Activated naive CD4-positive, alpha-beta T cell treated with Interleukin-2 at 50 U/mL for 16 hours (primary cell): ENCODE measurements around the gene BMP6.

Experiments
- DNase-seq: peaks from one replicate; pipeline ENCODE4 v3.0.0-alpha.2; 2020

Gene BMP6

DNA sequence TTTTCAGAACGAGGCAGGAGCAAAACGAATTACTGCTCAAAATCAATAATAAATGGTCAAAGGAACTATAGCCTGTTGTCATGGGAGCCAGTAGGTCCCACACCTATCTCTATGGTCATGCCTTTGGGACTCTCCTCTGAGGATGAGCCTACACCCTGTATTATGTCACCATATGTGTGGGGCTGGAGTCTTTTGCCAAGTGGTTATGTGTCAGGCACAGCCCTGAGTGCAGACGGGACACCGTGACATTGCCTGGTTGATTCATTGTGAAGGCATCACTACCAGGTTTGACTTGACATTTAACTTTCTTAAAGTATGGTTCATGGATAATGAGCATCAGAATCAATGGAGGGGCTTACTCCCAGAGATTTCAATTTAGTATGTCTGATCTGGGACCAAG lies 23.6 kb downstream of the BMP6 start:
- no peak for DNase-seq

DNA sequence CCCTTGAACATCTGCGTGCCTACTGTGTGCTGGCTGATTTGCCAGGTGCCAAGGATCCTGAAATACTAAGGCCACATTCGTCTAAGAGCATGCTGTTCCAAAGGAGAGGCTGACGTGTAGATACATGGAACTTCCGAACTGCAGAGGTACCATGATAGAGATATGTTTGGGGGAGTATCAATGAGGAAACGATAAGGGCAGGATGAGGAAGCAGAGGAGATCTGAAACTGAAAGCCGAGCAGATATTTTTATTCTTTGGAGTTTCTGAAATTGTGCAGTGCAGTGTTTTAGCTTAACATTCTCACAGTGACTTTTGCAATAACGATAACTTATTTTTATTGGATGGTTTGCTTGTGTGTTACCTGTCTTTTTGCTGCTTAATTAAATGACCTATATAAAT lies 24.3 kb downstream of the BMP6 start:
- no peak for DNase-seq

DNA sequence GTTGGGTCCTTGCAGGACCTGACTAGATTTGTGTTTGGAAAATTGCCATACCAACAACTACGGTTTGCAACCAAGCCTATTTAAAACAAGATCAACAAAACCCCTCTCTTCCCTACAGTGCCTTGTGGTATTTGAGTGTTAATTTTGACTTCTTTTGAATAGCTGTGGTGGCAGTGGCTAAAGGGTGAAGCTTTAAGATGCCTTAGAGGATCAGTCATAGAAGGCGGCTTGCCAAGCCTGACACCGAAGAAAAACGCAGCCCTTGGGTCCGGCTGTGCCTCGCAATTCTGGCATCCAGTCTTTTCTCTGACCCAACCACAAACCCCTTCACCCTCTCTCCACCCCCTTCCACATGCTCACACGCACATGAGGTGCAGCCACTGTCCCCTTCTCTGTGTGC lies 32.6 kb downstream of the BMP6 start:
- DNase-seq, result no peak

DNA sequence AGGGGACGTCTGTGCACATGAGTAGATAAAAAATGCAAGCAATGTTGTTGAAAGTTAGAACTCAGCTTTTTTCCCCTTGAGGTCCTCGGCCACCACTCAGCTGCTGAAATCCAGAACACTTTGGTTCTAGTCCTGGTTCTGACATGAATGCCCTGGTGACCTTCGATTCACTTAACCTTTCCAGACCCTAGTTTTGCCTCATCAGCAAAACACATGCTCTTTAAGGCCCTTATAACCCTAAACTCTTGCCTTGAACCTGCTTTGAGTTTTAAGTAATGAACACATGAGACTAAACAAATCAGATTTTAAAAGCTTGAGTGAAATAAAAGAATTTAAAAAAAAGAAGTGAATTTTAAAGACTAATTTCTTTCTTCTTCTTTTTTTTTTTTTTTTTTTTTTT lies 33.4 kb downstream of the BMP6 start:
- no peak for DNase-seq

DNA sequence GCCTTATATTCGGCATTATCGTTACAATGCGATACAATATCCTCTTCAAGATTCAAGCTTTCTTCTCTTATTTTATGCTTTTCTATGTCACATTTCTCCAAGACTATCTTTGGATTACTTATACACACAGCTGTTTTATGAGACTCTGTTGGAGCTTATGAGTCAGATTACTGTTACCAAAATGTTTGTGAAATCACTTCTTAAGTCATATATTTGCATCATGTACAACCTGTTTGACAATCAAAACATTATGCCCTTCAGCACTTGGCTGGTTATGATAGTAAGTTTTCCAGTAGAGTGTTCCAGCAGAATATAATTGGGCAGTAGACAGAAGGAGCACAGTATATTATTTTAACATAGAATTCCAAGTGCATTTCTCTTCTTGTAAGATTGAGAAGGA lies 35.2 kb downstream of the BMP6 start:
- no peak for DNase-seq

DNA sequence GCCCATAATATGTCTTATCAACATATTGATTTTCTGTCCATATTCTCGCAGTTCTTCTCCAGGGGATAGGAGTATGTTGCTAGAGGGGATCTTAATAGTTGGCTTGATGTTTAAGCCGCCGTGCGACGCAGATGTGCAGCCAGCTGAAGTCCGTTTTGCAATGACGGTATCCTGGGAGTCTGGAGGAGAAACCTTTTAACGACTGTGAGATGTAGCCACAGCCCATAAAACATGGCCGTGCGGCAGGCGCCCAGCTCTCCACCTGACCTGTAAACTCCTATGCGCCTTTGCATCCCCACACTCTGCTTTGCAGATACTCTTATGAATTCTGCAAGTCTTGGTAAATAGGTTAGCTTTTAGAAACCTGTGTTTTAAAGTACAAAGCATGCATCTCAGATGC lies 36.9 kb downstream of the BMP6 start:
- no peak for DNase-seq

DNA sequence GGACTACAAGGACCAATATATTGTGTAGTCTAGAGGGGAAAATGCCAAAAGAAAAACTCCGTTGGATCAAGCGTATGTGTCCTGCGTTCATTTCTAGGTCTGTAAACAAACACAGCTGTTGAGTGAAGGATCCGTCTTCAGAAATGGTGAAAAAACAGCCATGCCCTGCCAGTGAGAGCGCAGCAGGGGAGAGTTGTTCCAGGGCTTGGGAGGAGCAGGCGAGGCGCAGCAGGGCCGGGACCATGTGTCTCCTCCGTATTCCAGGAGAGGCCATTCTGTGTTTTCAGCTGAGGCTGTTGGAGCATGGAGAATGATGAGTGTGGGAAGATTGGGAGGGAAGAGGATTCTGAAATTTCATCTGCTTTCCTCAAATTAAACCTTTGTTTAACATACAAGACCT lies 38.0 kb downstream of the BMP6 start:
- DNase-seq, result no peak

GRCh38 chr6:7765575-7766325 lies 39.9 kb downstream of the BMP6 start:
- DNase-seq, result no peak

- DNase-seq, result no peak
Observed at GRCh38 chr6:7769702-7770101, 43.8 kb downstream of the BMP6 start.

- no peak for DNase-seq
Observed at GRCh38 chr6:7770111-7770510, 44.2 kb downstream of the BMP6 start.

- no peak for DNase-seq
Observed at GRCh38 chr6:7770601-7771000, 44.7 kb downstream of the BMP6 start.

DNA sequence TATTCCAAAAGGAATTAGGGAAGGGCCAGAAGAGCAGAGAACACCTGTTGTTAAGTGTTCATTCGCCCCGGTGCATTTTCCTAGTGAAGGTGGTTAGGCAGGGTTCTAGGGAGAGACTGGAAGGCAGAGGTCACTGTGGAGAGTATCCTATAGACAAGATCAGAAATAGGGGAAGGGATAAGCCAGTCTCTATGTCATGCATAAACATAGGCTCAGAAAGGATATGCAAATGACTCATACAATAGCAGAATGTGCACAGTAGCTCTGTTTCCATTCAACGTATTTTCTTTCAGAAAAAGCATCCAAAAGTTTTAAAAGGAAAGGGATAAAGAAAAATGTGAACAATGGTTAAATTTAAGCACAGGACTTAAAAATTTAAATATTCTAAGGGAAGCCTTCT lies 47.4 kb downstream of the BMP6 start:
- DNase-seq, result no peak

GRCh38 chr6:7773914-7774313 lies 48.0 kb downstream of the BMP6 start:
- DNase-seq, result no peak

GRCh38 chr6:7776509-7776908 lies 50.6 kb downstream of the BMP6 start:
- no peak for DNase-seq

- DNase-seq, result no peak
Observed at GRCh38 chr6:7777074-7777473, 51.2 kb downstream of the BMP6 start.

GRCh38 chr6:7781240-7781639 lies 55.3 kb downstream of the BMP6 start:
- no peak for DNase-seq

DNA sequence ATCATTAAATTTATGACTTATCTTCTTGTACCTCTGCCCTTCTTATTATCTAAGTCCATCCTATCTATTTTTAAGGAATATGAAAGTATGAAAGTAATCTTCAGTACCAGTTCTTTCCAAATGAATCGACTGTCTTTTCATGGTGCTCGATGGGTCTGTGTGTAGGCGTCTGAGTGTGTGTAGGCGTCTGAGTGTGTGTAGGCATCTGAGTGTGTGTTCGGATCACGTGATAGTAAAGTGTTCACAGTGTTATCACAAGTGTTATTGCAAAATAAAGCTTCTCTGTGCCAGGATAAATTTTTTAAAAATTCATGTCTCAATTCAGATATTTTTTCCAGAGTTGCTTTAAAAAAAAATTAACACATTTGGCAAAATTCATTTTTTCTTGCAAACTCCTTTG lies 58.3 kb downstream of the BMP6 start:
- no peak for DNase-seq

- DNase-seq, result no peak
Observed at GRCh38 chr6:7784706-7785105, 58.8 kb downstream of the BMP6 start.

GRCh38 chr6:7785243-7786035 lies 59.5 kb downstream of the BMP6 start:
- no peak for DNase-seq

GRCh38 chr6:7786214-7786661 lies 60.3 kb downstream of the BMP6 start:
- no peak for DNase-seq

- DNase-seq, result no peak
Observed at GRCh38 chr6:7787137-7787608, 61.3 kb downstream of the BMP6 start.

- DNase-seq, result no peak
Observed at GRCh38 chr6:7787731-7788130, 61.8 kb downstream of the BMP6 start.

DNA sequence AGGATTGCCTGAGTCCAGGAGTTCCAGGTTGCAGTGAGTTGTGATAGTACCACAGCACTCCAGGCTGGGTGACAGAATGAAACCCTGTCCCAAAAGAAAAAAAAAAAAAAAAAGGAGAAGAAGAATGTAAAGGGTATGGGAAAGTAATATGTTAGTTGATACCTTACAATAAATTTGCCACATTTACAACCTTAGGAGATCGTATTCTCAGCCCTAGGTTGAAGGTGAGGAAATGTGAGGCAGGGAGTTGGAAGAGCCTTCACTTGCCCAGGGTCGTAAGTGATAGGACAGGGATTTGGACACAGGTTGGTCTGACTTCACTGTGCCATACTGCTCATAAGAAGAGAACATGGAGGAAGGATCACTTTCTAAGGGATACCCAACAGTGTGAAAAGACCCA lies 68.6 kb downstream of the BMP6 start:
- no peak for DNase-seq

DNA sequence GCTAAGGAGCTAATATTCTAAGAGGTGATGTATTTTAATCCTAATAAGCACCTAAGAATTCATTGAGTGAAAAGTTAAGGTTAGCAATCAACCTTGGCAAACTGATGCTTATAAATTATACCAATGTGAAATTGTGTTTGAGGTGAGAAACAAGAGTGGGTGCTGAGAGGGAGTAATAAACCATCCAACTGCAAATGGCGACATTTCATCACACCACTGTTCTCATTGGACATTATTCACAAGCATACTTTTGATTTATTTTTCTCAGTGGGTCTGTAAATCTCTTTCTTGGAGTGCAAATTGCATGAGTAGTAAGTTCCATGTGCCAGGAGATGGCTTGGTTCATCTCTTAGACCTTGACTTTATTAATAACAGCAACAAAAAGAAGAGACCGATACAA lies 71.5 kb downstream of the BMP6 start:
- DNase-seq, result no peak
